ENCODE data around the gene PPP1R2C. TPM values are rescaled to one million over a fixed set of nuclear protein-coding genes. Genes with fewer than 3 reads are reported as not detected.

PPP1R2C gene
- total and polyA plus RNA-seq, 2 of the 4 experiments (the other 2 are of a cell fraction) = not detected

GRCh38 chrX:42823443-42823842, 45.5 kb upstream of the PPP1R2C start:
- Histone ChIP-seq H2AK5ac (ENCODE audit: low read depth, low read length) (no peak overlapping the region), H3K9me3 (ENCODE audit: control insufficient read depth, insufficient read depth, low read length) (no peaks in the 10 kb centered on the region; the same call in 1 of the 2 replicates), H3K9me1 (ENCODE audit: insufficient read depth, low read length) (no peaks in the 10 kb centered on the region), H3K4me3 (ENCODE audit: insufficient read depth, low read depth, low read length) (no peak overlapping the region), H3K23ac (ENCODE audit: low read depth, low read length) (no peak overlapping the region), H3K36me3 (ENCODE audit: control insufficient read depth, insufficient read depth, low read length) (no peaks in the 10 kb centered on the region), H3K18ac (ENCODE audit: low read depth, low read length) (no peak overlapping the region), H2BK15ac (ENCODE audit: low read depth, low read length) (no peak overlapping the region), H3K9ac (ENCODE audit: low read depth, low read length) (no peak overlapping the region), H4K5ac (ENCODE audit: low read depth, low read length) (no peak overlapping the region), H4K91ac (ENCODE audit: insufficient read depth, low read depth, low read length) (no peak overlapping the region), H4K8ac (ENCODE audit: low read depth in 2 of 2, low read length in 2 of 2) (no peak overlapping the region), H3K79me1 (ENCODE audit: low read depth in 1 of 2, low read length in 2 of 2) (no peaks in the 10 kb centered on the region), H3K27ac (ENCODE audit: insufficient read depth, low read length) (no peak overlapping the region), H3K4me2 (ENCODE audit: low read depth, low read length) (no peak overlapping the region), H3K27me3 (ENCODE audit: control insufficient read depth, insufficient read depth, low read length) (no peaks in the 10 kb centered on the region), H2AFZ (replicated peaks; ENCODE audit: low read length, poor library complexity) (no peak overlapping the region), H2BK120ac (ENCODE audit: low read depth, low read length) (no peak overlapping the region), H3K4ac (ENCODE audit: low read depth, low read length) (no peak overlapping the region), H3K4me1 (ENCODE audit: control insufficient read depth, insufficient read depth, low read length) (no peaks in the 10 kb centered on the region), H3K14ac (replicated peaks; ENCODE audit: low read depth, low read length) (no peak overlapping the region), H4K20me1 (ENCODE audit: insufficient read depth, low read length) (no peaks in the 10 kb centered on the region), H2AK9ac (replicated peaks; ENCODE audit: low read depth, low read length, poor library complexity) (no peak overlapping the region), H2BK5ac (ENCODE audit: low read depth, low read length, poor library complexity, severe bottlenecking) (no peak overlapping the region), H2BK20ac (ENCODE audit: low read depth, low read length) (no peak overlapping the region), H3K56ac (ENCODE audit: extremely low read depth, insufficient read depth, low read length) (no peak overlapping the region)
- in situ Hi-C loops (cut with MboI; ENCODE audit: low sequenced_read_pairs) = no loop called here
- TF ChIP-seq RFX5 (IDR thresholded peaks at IDR 0.05; ENCODE audit: low read depth, low read length) (no peak), RAD21 (IDR thresholded peaks at IDR 0.05; ENCODE audit: low read length) (no peak), FOS (IDR thresholded peaks at IDR 0.05; ENCODE audit: low read depth, low read length) (no peak), CEBPB (IDR thresholded peaks at IDR 0.05; ENCODE audit: low read depth, low read length) (no peak)
- DNase-seq (no peak), ATAC-seq (ENCODE audit: low read depth) (no peak)
- intact Hi-C loops (cut with micrococcal nuclease) = no loop called here
- no TSS peak for BruUV-seq (replicated peaks)
- no CpG with 5 or more reads among the region's 1 CpG for WGBS, 2 experiments (ENCODE audit: extremely low coverage in 2 of 2, insufficient read length in 1 of 2)
- ChIA-PET POLR2A (ENCODE audit: unreplicated experiment) (no interaction called here), CTCF (interaction anchor here (0.6 kb wide), 1 partner anchor 930 kb away, joined by 3 read pairs; no protein-coding TSS in a partner anchor)
- dilution Hi-C loops (cut with HindIII; ENCODE audit: low sequenced_read_pairs, unreplicated experiment) = no loop called here
